HepG2 (cell line): ENCODE results near the gene PSMB3. TPM values are rescaled to one million over a fixed set of nuclear protein-coding genes. Genes with fewer than 3 reads are reported as not detected.

Experiments
- CHCHD3 ChIP-seq: sonication (generic); formaldehyde crosslinking; IDR thresholded peaks from 2 replicates; pipeline ENCODE4 v1.8.0; 2022; ENCODE audit warnings: mild to moderate bottlenecking, missing genetic modification reagents, moderate library complexity
- DBP ChIP-seq: sonication (generic); formaldehyde crosslinking; IDR thresholded peaks from 2 replicates; pipeline ENCODE4 v1.4.0; 2020; ENCODE audit warnings: missing genetic modification reagents; ENCODE audit errors: not compliant biosample characterization
- KLF16 ChIP-seq, 2 experiments: sonication (generic) in 1 of 2; formaldehyde crosslinking in 1 of 2; IDR thresholded peaks; 2 replicates each; pipeline versions ENCODE4 v1.6.1 to v1.8.0; 2016 to 2023; ENCODE audit warnings: missing genetic modification reagents in 2 of 2, missing compliant biosample characterization in 1 of 2
- KMT2B ChIP-seq: IDR thresholded peaks from 2 replicates; pipeline ENCODE4 v1.6.1; 2016; ENCODE audit warnings: missing genetic modification reagents, missing compliant biosample characterization
- MNT ChIP-seq: fragments of 450-650 bp; IDR thresholded peaks from 2 replicates; pipeline ENCODE4 v1.6.1; 2016
- MXD4 ChIP-seq: IDR thresholded peaks from 2 replicates; pipeline ENCODE4 v1.6.1; 2016; ENCODE audit warnings: mild to moderate bottlenecking, missing biosample characterization, missing genetic modification reagents
- NFIB ChIP-seq: sonication (generic); formaldehyde crosslinking; IDR thresholded peaks from 2 replicates; pipeline ENCODE4 v1.9.0; 2021; ENCODE audit warnings: missing genetic modification reagents, mild to moderate bottlenecking, borderline replicate concordance
- RNF219 ChIP-seq: sonication (generic); formaldehyde crosslinking; IDR thresholded peaks from 2 replicates; pipeline ENCODE4 v1.5.0; 2020; ENCODE audit warnings: mild to moderate bottlenecking, missing genetic modification reagents
- SRSF9 ChIP-seq: fragments of 200-400 bp; formaldehyde crosslinking; IDR thresholded peaks from 2 replicates; pipeline ENCODE4 v1.6.1; 2018; ENCODE audit warnings: borderline replicate concordance, mild to moderate bottlenecking, low read depth, low read length; ENCODE audit not compliant: insufficient read depth, poor library complexity, severe bottlenecking
- TCF7L2 ChIP-seq: IDR thresholded peaks from 2 replicates; pipeline ENCODE4 v1.6.1; 2011; ENCODE audit warnings: mild to moderate bottlenecking, low read depth, low read length, moderate library complexity
- XBP1 ChIP-seq: sonication (generic); formaldehyde crosslinking; IDR thresholded peaks from 2 replicates; pipeline ENCODE4 v1.5.0; 2020; ENCODE audit warnings: missing genetic modification reagents
- ZFP36L2 ChIP-seq: sonication (generic); formaldehyde crosslinking; IDR thresholded peaks from 2 replicates; pipeline ENCODE4 v1.4.0; 2020; ENCODE audit warnings: missing genetic modification reagents
- ZNF18 ChIP-seq: sonication (generic); formaldehyde crosslinking; IDR thresholded peaks from 2 replicates; pipeline ENCODE4 v1.8.0; 2022; ENCODE audit warnings: mild to moderate bottlenecking, missing genetic modification reagents; ENCODE audit not compliant: insufficient replicate concordance
- ZNF274 ChIP-seq: sonication (generic); formaldehyde crosslinking; IDR thresholded peaks from 2 replicates; pipeline ENCODE4 v1.5.1; 2020; ENCODE audit warnings: mild to moderate bottlenecking, missing genetic modification reagents
- ZNF296 ChIP-seq: sonication (generic); formaldehyde crosslinking; conservative IDR thresholded peaks from 2 replicates; pipeline ENCODE4 v1.5.0; 2020; ENCODE audit warnings: mild to moderate bottlenecking, missing genetic modification reagents
- ZNF383 ChIP-seq: sonication (generic); formaldehyde crosslinking; IDR thresholded peaks from 2 replicates; pipeline ENCODE4 v1.4.0; 2020; ENCODE audit warnings: missing genetic modification reagents, mild to moderate bottlenecking, borderline replicate concordance
- ZNF562 ChIP-seq: sonication (generic); formaldehyde crosslinking; IDR thresholded peaks from 2 replicates; pipeline ENCODE4 v1.8.0; 2022; ENCODE audit warnings: missing genetic modification reagents, borderline replicate concordance
- ZNF597 ChIP-seq: sonication (generic); formaldehyde crosslinking; IDR thresholded peaks from 2 replicates; pipeline ENCODE4 v1.5.0; 2020; ENCODE audit warnings: missing genetic modification reagents
- ZNF816 ChIP-seq: sonication (generic); formaldehyde crosslinking; IDR thresholded peaks from 2 replicates; pipeline ENCODE4 v1.8.0; 2022; ENCODE audit warnings: missing genetic modification reagents, mild to moderate bottlenecking, borderline replicate concordance
- polyA plus RNA-seq, 8 experiments: library from polyadenylated mRNA; depleted of rRNA in 3 of 8; stranded (reverse) in 7 of 8; unstranded in 1 of 8; fragments of >200 nt; fragmentation: Illumina TruSeq in 4 of 8; extraction: Trizol in 4 of 8; gene quantifications; 2 replicates each; pipeline versions ENCODE4 v1.2.1 to v1.2.3, GENCODE V29; 2011 to 2016; ENCODE audit warnings: low read depth in 4 of 8, missing spikeins in 1 of 8, mixed read lengths in 1 of 8; ENCODE audit not compliant: insufficient read depth in 1 of 8
- total RNA-seq, 5 experiments: library from RNA; depleted of rRNA; stranded (reverse); fragments of >200 nt; fragmentation: Illumina TruSeq; extraction: Trizol; gene quantifications; 2 replicates each; pipeline ENCODE4 v1.2.3, GENCODE V29; 2016; ENCODE audit warnings: low read depth in 1 of 5

PSMB3 gene
- total and polyA plus RNA-seq, 2 of the 13 experiments (the other 11 are each of a cell fraction or from before 2014, with no cell fraction given), result 366 to 517 TPM

GRCh38 chr17:38746004-38746848 lies 6.3 kb upstream of the PSMB3 start (continued):
- TF ChIP-seq RNF219 (CRISPR knock-in tag) (no peak), MNT (peak; percentile 47; the same call in 1 of the 2 replicates), ZNF18 (CRISPR knock-in tag) (peak; percentile 77), SRSF9 (no peak), ZNF383 (no peak; the same call in 1 of the 2 replicates), ZNF296 (no peak), ZFP36L2 (CRISPR knock-in tag) (no peak), TCF7L2 (no peak), ZNF274 (CRISPR knock-in tag) (peak; percentile 21; the same call in 1 of the 2 replicates), NFIB (CRISPR knock-in tag) (no peak), DBP (no peak), MXD4 (peak; percentile 77), ZNF816 (CRISPR knock-in tag) (no peak), CHCHD3 (CRISPR knock-in tag) (no peak), KMT2B (CRISPR knock-in tag) (no peak; the same call in 1 of the 2 replicates), KLF16 (CRISPR knock-in tag; IDR thresholded peaks at IDR 0.05) (peak in 1 of 2 experiments; percentile 92; a peak in 2 of 4 replicates), XBP1 (CRISPR knock-in tag) (no peak), ZNF597 (no peak), ZNF562 (CRISPR knock-in tag) (no peak)
